K562 (cell line): ENCODE results near the gene LARP4B. TPM values are rescaled to one million over a fixed set of nuclear protein-coding genes. Genes with fewer than 3 reads are reported as not detected.

Experiments
- ATAC-seq: fragments of 200-7000 bp; cut with Tn5 transposase; 3 replicates; pipeline ENCODE4 v1.9.1; 2020; ENCODE audit warnings: moderate library complexity
- BruUV-seq: library from RNA; stranded (reverse); fragments of 400-500 nt; replicated peaks from 2 replicates; lab custom pipeline; 2021; lab: Mats Ljungman, UMichigan
- CTCF ChIA-PET: fragments of 300-600 bp; formaldehyde crosslinking; extraction: SDS; loops from one replicate; lab custom pipeline; 2021; ENCODE audit warnings: low intra/inter-chr PET ratio; lab: Yijun Ruan, JAX
- POLR2A ChIA-PET: fragments of 300-600, 350-650 bp; sonication (Branson Sonifier 250); formaldehyde crosslinking; extraction: SDS; loops from one replicate; lab custom pipeline; 2021; ENCODE audit warnings: antibody characterized with exemption, inconsistent platforms; lab: Yijun Ruan, JAX
- DNase-seq, 4 experiments: peaks; one replicate each; pipeline versions ENCODE4 v3.0.0 to v3.0.0-alpha.2; 2011 to 2018; ENCODE audit warnings: low spot score in 3 of 4, mixed read lengths in 3 of 4; ENCODE audit errors: extremely low read depth in 1 of 4
- FAIRE-seq: peaks from 2 replicates; lab custom pipeline; 2011; peaks lifted over from hg19 to GRCh38; lab: Jason Lieb, UNC
- H2AFZ ChIP-seq: 2 replicates; pipeline ENCODE4 v1.6.0; 2011; ENCODE audit warnings: low read depth, low read length, control low read depth, inconsistent platforms
- H3K27ac ChIP-seq: fragments of 200-600 bp; 3 replicates; pipeline ENCODE4 v1.8.0; 2011; ENCODE audit warnings: low read depth, mild to moderate bottlenecking, control low read depth, inconsistent platforms, low read length, moderate library complexity, mixed read lengths; ENCODE audit errors: extremely low read depth
- H3K27me3 ChIP-seq, 2 experiments: fragments of 300-600 bp in 1 of 2; 2 replicates in 1 of 2; 3 replicates in 1 of 2; pipeline versions ENCODE4 v1.6.0 to v1.8.0; 2011; ENCODE audit warnings: inconsistent platforms in 2 of 2, low read length in 2 of 2, mild to moderate bottlenecking in 1 of 2, mixed read lengths in 1 of 2, moderate library complexity in 1 of 2; ENCODE audit not compliant: control insufficient read depth in 2 of 2, insufficient read depth in 2 of 2
- H3K36me3 ChIP-seq: fragments of 300-600 bp; 3 replicates; pipeline ENCODE4 v1.8.0; 2011; ENCODE audit warnings: mild to moderate bottlenecking, low read length, inconsistent platforms; ENCODE audit not compliant: control insufficient read depth, insufficient read depth
- H3K4me1 ChIP-seq, 2 experiments: fragments of 200-600 bp in 1 of 2; replicated peaks in 1 of 2; 2 replicates in 1 of 2; 3 replicates in 1 of 2; pipeline versions ENCODE4 v1.5.1 to v1.8.0; 2011; ENCODE audit warnings: inconsistent platforms in 2 of 2, low read length in 2 of 2, mild to moderate bottlenecking in 1 of 2, mixed read lengths in 1 of 2, moderate library complexity in 1 of 2; ENCODE audit not compliant: control insufficient read depth in 2 of 2, insufficient read depth in 2 of 2
- H3K4me2 ChIP-seq: 2 replicates; pipeline ENCODE4 v1.6.1; 2011; ENCODE audit warnings: low read length, control low read depth, inconsistent platforms, mixed read lengths; ENCODE audit not compliant: insufficient read depth
- H3K4me3 ChIP-seq: fragments of 200-600 bp; sonication (generic), shearing (Covaris generic); 2 replicates; pipeline ENCODE4 v1.5.1; 2016; ENCODE audit warnings: control low read depth, inconsistent platforms
- H3K79me2 ChIP-seq: fragments of 200-600 bp; 3 replicates; pipeline ENCODE4 v1.8.0; 2011; ENCODE audit warnings: low read length, inconsistent platforms; ENCODE audit not compliant: control insufficient read depth, insufficient read depth
- H3K9ac ChIP-seq, 2 experiments: 2 replicates each; pipeline versions ENCODE4 v1.6.0 to v1.6.1; 2011; ENCODE audit warnings: low read depth in 2 of 2, low read length in 2 of 2, control low read depth in 1 of 2, inconsistent platforms in 1 of 2, mild to moderate bottlenecking in 1 of 2, mixed read lengths in 1 of 2; ENCODE audit not compliant: insufficient read depth in 1 of 2
- H3K9me1 ChIP-seq: one replicate; pipeline ENCODE4 v1.6.0; 2011; ENCODE audit warnings: inconsistent platforms, mild to moderate bottlenecking, low read length, moderate library complexity; ENCODE audit not compliant: control insufficient read depth, insufficient read depth
- H3K9me3 ChIP-seq: replicated peaks from 2 replicates; pipeline ENCODE4 v1.5.1; 2011; ENCODE audit warnings: low read depth, low read length, inconsistent platforms; ENCODE audit not compliant: control insufficient read depth, insufficient read depth
- H4K20me1 ChIP-seq: replicated peaks from 2 replicates; pipeline ENCODE4 v1.6.1; 2011; ENCODE audit warnings: low read length, inconsistent platforms, mixed read lengths; ENCODE audit not compliant: control insufficient read depth, insufficient read depth
- SPI1 ChIP-seq: IDR thresholded peaks from 2 replicates; pipeline ENCODE4 v1.6.1; 2011; ENCODE audit warnings: low read depth, low read length, control low read depth, borderline replicate concordance
- ZEB2 ChIP-seq: fragments of 450-650 bp; IDR thresholded peaks from 2 replicates; pipeline ENCODE4 v1.6.1; 2016
- ZNF274 ChIP-seq: IDR thresholded peaks from 2 replicates; pipeline ENCODE4 v1.6.1; 2011; ENCODE audit warnings: low read depth, mild to moderate bottlenecking, low read length, moderate library complexity, borderline replicate concordance
- ZNF551 ChIP-seq: fragments of 250-450 bp; sonication (Bioruptor Pico); IDR thresholded peaks from 2 replicates; pipeline ENCODE4 v1.5.0; 2021; ENCODE audit warnings: mild to moderate bottlenecking, moderate library complexity
- ZSCAN32 ChIP-seq: fragments of 450-650 bp; formaldehyde crosslinking; IDR thresholded peaks from 2 replicates; pipeline ENCODE4 v1.4.0; 2020; ENCODE audit warnings: mild to moderate bottlenecking, moderate library complexity
- WGBS: fragments of 100-300 bp; shearing (Covaris generic); methylation state at CpG from one replicate; pipeline ENCODE4 v1.1.6; 2016; ENCODE audit warnings: low coverage, mixed read lengths; ENCODE audit not compliant: insufficient coverage; ENCODE audit errors: missing lambda C conversion rate; 5-methylcytosine and 5-hydroxymethylcytosine counted together
- in situ Hi-C: fragments of 300-500 bp; cut with MboI; formaldehyde crosslinking; loops from 4 replicates; pipeline ENCODE4 v1.15.0; 2018; ENCODE audit warnings: inconsistent platforms, mixed read lengths
- intact Hi-C: fragments of 100-400 bp; cut with micrococcal nuclease; formaldehyde crosslinking; loops from 2 replicates; pipeline ENCODE4 v1.14.2; 2022
- polyA plus RNA-seq, 8 experiments: library from polyadenylated mRNA; depleted of rRNA in 4 of 8; stranded (reverse) in 5 of 8; unstranded in 3 of 8; fragments of >200 nt; fragmentation: Nextera tagmentation in 2 of 8; fragmentation: Illumina TruSeq in 1 of 8; extraction: Ambion mirVana in 2 of 8; extraction: Trizol in 1 of 8; gene quantifications; 2 replicates each; pipeline versions ENCODE4 v1.2.1 to v1.2.3, GENCODE V29; 2011 to 2014; ENCODE audit warnings: inconsistent platforms in 1 of 8, missing spikeins in 1 of 8
- total RNA-seq, 7 experiments: library from RNA; depleted of rRNA in 6 of 7; stranded (reverse); fragments of >200 nt in 6 of 7; fragmentation: Illumina TruSeq in 2 of 7; extraction: Trizol in 2 of 7; gene quantifications; 2 replicates each; pipeline versions ENCODE4 v1.2.1 to v1.2.3, GENCODE V29; 2011 to 2021; ENCODE audit warnings: low replicate concordance in 1 of 7

Gene LARP4B
- total and polyA plus RNA-seq, 9 of the 15 experiments (the other 6 are each of a cell fraction or from before 2014, with no cell fraction given): 11.8 to 130 (median 42.6) TPM

GRCh38 chr10:944034-944831 is 12.7 kb upstream of the LARP4B start:
- H2AFZ ChIP-seq: 0 out of 2 replicates have a peak overlapping the region, but pooled peaks have one; percentile 4
- no peak overlapping the region for H3K4me3 ChIP-seq
- no peak overlapping the region for H3K4me2 ChIP-seq
- 45% methylated on average over 14 of the region's 14 CpGs for WGBS
- H3K79me2 ChIP-seq: no peaks in the 10 kb centered on the region
- in situ Hi-C loops: no loop called here
- H3K9me1 ChIP-seq: no peaks in the 10 kb centered on the region
- no peaks in the 10 kb centered on the region for H4K20me1 ChIP-seq
- H3K4me1 ChIP-seq: peaks cover 0 to 7% of the 10 kb centered on the region in 2 experiments; a peak in 2 of 5 replicates
- ATAC-seq: no peak
- ChIA-PET CTCF (no interaction called here), POLR2A (interaction anchor here (1.6 kb wide), 1 partner anchor 13 kb away, joined by 4 read pairs; the partner anchor contains the start of gene LARP4B)
- intact Hi-C loops: no loop called here
- no peak overlapping the region for H3K27ac ChIP-seq
- H3K36me3 ChIP-seq: no peaks in the 10 kb centered on the region
- no peak for FAIRE-seq
- no TSS peak for BruUV-seq
- H3K9me3 ChIP-seq: no peaks in the 10 kb centered on the region
- peak overlapping the region in 1 of 2 experiments; percentile 69; a peak in 1 of 4 replicates for H3K9ac ChIP-seq
- no peak for DNase-seq
- no peak for TF ChIP-seq ZNF551
- TF ChIP-seq ZEB2: no peak
- peak; percentile 9; the same call in 1 of the 2 replicates for TF ChIP-seq SPI1
- no peak for TF ChIP-seq ZSCAN32
- no peak for TF ChIP-seq ZNF274
- H3K27me3 ChIP-seq: peaks cover 10 to 22% of the 10 kb centered on the region in 2 experiments
